ENCODE measurements around the gene MOV10L1.
"Not testable (repeated sequence)": the region's sequence is repeated elsewhere in the genome, so short reads cannot be mapped to it uniquely, and the experiment has no call there.

Gene MOV10L1

DNA sequence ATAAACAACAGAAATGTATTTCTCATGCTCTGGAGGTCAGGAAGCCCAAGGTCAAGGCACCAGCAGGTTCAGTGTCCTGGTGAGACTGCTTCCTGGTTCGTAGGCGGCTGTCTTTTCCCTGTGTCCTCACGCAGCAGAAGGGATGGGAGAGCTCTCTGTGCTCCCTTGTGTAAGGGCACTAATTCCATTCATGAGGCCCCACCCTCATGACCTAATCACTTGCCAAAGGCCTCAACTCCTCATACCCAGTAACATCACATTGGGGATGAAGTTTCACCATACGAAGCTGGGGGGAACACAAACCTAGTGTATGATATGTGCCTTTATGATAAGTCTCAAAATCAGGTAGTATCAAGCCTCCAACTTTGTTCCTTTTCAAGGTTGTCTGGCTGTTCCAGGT is 42.1 kb downstream of the MOV10L1 start:
- in situ Hi-C loops (cut with HindIII; ENCODE audit: low sequenced_read_pairs) = no loop called here

DNA sequence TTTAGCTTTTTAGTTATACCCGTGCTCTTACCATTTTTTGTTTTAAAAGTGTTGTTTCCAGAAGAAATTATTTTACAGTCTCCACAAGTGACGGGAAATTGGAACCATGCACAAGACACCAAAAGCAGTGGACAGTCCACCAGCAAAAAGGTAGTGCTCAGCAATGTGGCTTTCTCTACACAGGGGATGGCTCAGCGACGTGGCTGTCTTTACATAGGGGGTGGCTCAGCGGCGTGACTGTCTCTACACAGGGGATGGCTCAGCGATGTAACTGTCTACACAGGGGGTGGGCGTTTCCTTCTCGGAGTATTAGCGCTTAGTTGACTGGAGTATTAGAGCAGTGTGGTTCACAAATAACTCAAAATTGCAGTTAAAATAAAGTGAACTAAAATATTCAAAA is 44.7 kb downstream of the MOV10L1 start:
- in situ Hi-C loops (cut with HindIII; ENCODE audit: low sequenced_read_pairs) = no loop called here

DNA sequence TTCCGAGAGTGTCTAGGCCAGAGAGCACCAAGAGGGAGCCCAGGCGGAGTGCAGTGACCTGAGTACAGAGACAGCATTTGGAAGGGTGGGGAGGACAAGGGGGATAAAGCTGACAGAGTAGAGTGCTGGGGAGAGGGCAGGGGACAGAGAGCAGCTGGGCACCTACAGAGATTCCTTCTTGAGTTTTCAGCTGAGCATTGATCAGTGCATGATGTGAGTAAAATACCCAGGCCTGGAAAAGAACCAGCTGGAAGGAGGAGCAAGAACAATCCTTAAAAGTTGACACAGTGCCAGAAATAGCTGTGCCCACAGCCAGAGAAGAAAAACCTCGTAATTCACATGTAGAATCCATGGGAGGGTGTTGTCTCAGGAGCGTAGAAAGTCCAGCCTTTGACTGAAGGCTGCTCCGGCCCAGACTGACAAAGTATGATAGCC is 46.8 kb downstream of the MOV10L1 start:
- in situ Hi-C loops (cut with HindIII; ENCODE audit: low sequenced_read_pairs) = no loop called here

DNA sequence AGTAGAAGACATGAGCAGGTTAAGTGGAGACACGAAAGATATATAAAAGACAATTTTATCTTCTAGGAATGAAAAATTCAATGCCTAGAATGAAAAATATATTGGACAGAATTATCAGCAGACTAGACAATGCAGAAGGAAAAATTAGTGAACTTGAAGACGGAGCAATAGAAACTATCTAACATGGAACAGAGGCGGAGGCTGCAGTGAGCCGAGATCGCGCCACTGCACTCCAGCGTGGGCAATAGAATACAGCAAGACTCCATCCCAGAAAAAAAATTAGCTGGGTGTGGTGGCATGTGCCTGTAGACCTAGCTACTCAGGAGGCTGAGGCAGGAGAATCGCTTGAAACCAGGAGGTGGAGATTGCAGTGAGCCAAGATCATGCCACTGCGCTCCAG is 47.5 kb downstream of the MOV10L1 start:
- in situ Hi-C loops (cut with HindIII; ENCODE audit: low sequenced_read_pairs) = not testable (repeated sequence)

DNA sequence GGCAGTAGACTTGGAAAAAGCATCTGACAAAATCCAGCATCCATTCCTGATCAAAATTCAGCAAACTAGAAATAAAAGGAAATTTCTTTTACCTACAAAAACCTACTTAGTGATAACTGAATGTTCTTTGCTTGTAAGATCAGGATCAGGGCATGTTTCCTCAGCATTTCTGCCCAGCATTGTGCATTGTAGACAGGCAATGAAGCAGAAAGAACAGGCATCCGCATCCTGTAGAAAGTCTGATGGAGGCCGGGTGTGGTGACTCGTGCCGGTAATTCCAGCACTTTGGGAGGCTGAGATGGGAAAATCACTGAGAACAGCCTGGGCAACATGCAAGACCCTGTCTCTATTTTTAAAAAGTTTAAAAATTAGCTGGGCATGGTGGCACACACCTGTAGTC is 48.2 kb downstream of the MOV10L1 start:
- in situ Hi-C loops (cut with HindIII; ENCODE audit: low sequenced_read_pairs) = no loop called here

DNA sequence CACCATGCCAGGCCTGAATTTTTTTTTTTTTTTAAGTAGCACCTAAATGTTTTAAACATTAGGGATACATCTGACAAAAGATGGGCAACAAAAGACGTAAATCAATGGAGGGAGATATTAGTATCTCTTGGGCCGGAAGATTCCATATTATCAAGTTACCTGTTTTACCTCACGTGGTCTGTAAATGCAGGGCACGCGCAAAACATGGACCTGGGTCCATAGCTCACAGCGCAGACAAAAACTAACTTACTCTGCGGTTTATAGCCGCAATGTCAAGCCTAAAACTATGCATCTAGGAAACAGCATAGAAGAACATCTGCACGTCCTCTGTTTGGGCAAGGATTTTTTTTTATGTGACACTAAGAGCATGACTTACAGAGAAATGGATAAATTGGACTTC is 49.2 kb downstream of the MOV10L1 start:
- in situ Hi-C loops (cut with HindIII; ENCODE audit: low sequenced_read_pairs) = no loop called here

DNA sequence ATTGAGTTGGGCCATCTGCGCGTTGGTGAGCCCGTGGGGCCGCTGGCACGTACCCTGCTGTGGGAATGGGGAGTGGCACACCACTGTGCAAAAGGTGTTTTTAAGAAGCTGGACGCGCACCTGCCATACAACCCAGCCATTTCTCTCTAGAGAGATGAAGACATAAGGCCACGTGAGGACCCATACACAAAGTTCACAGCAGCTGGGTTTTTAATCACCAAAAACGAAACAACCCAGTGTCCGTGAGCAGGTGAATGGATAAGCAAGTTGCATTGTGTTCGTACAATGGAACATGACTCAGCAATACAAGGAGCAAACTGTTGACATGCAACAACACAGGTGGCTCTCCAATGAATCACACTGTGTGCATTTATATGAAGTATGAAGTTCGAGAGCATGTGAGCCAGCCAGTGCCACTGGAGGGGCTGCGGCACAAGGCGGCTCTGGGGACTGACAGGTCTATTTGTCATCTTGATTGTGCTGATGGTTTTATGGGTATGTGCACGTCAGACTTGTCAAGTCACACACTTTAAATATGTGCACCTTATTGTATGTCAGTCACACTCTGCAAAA is 50.1 kb downstream of the MOV10L1 start:
- in situ Hi-C loops (cut with HindIII; ENCODE audit: low sequenced_read_pairs) = no loop called here

DNA sequence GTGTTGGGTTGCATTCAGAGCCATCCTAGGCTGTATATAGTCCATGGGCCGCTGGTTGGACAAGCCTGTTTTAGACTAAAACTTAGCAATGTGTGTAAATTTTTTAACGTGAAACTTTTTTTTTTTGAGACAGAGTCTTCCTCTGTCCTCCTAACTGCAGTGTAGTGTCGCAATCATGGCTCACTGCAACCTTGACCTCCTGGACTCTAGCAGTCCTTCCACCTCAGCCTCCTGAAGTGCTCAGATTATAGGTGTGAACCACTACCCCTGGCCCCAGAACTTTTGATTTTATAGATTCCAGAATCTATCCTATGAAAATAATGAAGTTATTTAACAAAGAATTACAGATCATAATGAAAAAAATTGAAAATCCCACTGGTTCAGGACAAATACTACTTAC is 50.8 kb downstream of the MOV10L1 start:
- in situ Hi-C loops (cut with HindIII; ENCODE audit: low sequenced_read_pairs) = no loop called here

DNA sequence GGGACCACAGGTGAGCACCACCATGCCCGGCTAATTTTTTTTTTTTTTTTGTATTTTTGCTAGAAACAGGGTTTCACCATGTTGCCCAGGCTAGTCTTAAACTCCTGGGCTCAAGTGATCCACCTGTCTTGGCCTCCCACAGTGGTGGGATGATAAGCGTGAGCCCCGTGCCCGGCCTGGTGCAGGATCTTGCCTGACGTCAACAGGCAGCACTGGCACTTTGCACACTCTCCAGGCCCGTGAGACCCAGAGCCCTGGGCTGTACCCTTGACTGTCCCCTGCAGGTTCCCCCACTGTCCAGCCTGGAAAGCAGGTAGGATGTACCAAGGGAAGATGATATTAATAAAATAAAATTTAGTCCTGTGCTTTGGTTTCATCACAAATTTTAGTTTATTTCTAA is 51.7 kb downstream of the MOV10L1 start:
- in situ Hi-C loops (cut with HindIII; ENCODE audit: low sequenced_read_pairs) = no loop called here

DNA sequence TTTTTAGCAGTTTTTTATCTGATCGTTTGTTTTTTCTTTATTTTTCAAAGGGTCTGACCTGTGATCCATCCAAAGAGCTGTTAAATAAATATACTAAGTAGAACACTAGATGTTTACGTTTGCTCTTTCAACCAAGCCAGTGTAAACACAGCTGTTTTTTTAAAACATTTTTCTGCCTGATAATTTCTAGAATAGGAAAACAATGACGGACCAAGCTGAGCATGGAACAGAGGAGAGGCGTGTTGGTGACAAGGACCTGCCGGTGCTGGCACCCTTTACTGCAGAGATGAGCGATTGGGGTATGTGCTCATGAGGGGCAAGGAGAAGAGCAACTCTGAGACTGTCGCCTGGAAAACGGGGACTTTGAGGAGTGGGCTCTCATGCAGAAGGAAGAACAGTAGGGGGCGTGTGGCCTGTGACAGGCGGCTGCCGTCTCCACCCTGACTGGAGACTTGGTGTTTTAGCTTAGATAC is 52.1 kb downstream of the MOV10L1 start:
- in situ Hi-C loops (cut with HindIII; ENCODE audit: low sequenced_read_pairs) = no loop called here

DNA sequence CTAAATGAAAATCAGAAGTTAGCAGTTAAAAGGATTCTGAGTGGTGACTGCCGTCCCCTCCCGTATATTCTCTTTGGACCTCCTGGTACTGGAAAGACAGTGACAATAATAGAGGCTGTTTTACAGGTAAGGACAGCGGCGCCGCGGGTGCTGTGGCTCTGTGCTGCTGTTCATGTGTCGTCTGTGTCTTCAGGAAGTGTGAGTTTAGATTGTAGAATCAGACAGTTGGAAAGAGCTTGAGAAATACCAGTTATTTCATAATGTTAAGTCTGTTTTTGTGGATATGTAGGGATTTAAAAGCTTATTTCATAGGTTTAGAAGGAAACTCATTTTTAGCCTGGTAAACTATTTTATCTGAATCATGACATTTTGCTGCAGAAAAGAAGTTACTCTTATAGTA is 53.3 kb downstream of the MOV10L1 start:
- in situ Hi-C loops (cut with HindIII; ENCODE audit: low sequenced_read_pairs) = no loop called here

DNA sequence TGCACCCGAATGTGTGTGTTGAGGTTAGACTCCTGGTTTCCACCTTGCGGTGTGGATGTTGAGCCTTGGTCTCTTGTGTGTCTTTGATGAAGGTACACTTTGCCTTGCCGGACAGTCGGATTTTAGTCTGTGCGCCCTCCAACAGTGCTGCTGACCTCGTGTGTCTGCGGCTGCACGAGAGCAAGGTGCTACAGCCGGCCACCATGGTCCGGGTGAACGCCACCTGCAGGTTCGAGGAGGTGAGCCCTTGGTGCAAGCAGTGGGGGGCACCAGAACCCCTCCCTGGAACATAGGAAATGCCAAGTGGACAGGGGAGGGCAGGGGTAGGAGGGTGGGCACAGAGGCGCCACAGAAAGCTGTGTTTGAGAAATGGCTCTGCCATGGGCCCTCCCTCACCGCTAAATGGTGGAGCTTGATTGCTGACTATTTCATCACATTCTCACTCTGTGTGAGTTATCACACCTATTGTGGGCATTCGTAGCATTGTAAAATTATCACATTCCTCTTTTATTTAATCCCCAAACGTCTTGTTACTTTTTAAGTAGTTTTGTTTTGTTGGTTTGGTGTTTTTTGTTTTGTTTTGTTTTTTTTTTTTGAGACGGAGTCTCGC is 54.3 kb downstream of the MOV10L1 start:
- in situ Hi-C loops (cut with HindIII; ENCODE audit: low sequenced_read_pairs) = no loop called here

DNA sequence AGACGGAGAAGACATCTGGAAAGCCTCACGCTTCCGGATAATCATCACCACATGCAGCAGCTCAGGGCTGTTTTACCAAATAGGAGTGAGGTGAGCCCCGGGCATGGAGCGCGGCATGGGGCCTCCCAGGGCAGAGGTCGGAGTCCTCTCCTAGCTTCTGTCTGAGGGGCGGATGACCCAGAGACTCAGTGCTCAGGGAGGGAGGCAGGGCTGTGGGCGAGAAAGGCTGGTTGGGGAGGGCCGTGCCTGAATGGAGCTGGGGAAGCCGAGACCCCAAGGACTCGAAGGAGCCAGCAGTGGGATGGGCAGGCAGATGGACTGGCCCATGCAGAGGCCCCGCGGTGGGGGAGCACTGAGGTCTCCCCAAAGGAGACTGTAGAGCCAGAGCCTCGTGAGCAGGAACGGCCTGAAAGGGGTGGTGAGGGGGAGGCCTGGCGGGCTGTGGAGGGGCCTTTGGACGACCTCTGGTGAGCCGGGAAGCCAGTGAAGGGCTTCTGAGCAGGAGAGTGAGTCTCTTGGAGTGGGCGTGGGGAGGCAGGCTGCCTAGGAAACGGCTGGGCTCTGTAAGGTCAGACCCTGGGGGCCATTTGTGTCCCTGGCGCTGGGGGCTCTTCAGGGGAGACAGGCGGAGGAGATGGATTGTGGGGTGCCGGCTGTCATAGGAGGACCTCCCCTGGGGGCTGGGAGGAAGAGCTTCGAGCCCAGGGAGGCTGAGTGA is 56.1 kb downstream of the MOV10L1 start:
- in situ Hi-C loops (cut with HindIII; ENCODE audit: low sequenced_read_pairs) = no loop called here

DNA sequence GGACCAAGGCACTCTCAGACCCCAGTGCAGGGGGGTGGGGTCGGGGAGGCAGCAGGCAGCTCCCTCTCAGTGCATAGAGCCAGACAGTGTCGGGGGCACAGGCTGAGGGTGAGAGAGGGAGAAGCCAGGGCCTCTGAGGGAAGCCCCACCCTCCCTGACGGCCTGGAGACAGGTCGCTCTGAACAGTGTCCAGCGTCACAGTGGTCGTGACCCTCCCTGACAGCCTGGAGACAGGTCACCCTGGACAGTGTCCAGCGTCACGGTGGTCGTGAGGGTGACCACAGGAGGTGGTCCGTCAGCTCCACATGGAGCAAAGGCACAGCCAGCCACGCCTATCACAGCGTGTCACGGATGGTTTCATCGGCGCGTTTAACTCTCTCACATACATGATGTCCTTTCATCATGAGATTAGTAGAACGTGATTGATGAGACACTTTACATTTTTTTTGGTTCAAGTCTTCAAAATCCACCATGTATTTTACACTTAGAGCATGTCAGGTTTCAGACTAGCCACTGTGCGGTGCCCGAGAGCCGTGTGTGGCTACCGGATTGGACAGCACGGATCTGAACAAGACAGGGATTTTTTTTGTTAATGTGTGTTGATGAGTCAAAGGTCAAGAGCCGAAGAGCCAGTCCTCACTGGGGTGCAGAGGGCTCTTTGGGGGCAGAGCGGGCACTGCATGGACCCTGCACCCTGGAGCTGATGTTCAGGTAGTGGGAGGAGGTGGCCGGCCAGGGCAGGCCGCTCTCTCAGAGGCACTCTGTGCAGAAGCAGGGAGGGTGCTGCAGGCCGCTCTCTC is 56.8 kb downstream of the MOV10L1 start:
- in situ Hi-C loops (cut with HindIII; ENCODE audit: low sequenced_read_pairs) = no loop called here

DNA sequence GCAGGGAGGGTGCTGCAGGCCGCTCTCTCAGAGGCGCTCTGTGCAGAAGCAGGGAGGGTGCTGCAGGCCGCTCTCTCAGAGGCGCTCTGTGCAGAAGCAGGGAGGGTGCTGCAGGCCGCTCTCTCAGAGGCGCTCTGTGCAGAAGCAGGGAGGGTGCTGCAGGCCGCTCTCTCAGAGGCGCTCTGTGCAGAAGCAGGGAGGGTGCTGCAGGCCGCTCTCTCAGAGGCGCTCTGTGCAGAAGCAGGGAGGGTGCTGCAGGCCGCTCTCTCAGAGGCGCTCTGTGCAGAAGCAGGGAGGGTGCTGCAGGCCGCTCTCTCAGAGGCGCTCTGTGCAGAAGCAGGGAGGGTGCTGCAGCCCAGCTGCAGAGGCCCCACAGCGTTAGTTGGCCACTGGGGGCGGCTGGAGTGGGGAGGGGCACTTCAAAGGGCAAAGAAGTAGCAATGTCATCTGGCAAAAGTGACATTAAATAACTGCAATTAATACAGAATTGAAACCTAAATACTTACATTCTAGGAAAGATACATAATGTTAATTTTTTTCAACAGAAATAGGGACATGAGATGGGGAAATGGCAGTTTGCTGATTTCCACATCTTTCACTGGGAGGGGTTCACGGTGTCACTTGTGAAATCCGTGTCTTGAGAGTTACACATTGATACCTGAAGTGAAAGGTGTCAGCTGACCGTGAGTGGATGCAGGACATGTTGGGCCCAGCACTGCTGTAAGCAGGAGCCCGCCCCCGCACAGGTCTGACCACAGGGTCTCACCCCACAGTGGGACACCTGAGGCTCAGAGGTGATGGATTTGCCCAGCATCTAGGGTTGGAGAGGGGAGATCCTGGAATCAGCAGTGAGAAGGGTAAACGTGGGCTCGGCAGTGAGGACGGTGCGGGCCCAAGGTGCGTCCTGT is 57.7 kb downstream of the MOV10L1 start:
- in situ Hi-C loops (cut with HindIII; ENCODE audit: low sequenced_read_pairs) = not testable (repeated sequence)

DNA sequence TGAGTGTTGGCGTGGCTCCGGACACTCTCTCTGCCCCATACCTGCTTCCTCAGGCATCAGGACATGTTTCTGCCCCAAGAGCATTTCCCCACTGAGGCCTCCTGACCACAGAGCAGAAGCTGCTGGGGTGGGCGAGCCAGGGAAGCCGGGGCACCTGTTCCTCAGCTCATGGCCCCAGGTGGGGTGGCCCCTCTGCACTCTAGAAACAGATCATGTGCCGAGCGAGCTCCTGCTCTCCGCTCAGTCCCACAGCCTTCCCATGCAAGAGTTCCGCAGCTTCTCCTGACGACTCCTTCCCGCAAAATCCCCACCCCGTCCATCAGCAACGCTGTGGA is 58.3 kb downstream of the MOV10L1 start:
- in situ Hi-C loops (cut with HindIII; ENCODE audit: low sequenced_read_pairs) = no loop called here

DNA sequence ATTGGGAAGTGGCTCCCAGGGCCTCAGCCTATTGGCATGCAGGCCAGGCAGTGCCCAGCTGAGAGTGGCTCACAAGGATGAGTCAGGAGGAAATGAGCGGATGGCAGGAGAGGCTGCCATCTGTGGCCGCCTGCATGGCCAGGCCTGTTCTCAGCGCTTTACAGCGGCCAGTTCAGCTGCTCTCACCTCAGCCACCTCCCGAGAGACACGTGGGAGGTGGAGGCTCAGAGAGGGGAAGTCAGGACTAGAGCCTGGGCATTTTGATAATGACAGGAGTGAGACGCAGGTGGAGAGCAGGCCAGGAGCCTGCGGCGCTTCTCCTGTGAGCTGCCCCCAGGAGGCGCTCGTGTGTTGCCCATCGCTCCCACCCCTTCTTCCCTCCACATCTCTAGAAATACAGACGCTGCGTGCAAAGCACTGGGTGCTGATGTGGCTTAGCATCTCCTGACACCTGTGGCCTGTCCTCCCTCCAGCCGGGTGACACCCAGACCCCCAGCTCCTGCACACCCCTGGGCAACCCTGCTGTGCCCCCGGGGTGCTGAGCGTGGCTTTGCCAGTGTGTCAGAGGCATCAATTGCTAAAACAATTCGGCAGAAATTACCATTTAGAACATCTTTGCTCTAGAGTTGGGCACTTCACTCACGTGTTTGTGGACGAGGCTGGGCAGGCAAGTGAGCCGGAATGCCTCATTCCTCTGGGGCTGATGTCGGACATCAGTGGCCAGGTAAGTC is 59.4 kb downstream of the MOV10L1 start:
- in situ Hi-C loops (cut with HindIII; ENCODE audit: low sequenced_read_pairs) = no loop called here

DNA sequence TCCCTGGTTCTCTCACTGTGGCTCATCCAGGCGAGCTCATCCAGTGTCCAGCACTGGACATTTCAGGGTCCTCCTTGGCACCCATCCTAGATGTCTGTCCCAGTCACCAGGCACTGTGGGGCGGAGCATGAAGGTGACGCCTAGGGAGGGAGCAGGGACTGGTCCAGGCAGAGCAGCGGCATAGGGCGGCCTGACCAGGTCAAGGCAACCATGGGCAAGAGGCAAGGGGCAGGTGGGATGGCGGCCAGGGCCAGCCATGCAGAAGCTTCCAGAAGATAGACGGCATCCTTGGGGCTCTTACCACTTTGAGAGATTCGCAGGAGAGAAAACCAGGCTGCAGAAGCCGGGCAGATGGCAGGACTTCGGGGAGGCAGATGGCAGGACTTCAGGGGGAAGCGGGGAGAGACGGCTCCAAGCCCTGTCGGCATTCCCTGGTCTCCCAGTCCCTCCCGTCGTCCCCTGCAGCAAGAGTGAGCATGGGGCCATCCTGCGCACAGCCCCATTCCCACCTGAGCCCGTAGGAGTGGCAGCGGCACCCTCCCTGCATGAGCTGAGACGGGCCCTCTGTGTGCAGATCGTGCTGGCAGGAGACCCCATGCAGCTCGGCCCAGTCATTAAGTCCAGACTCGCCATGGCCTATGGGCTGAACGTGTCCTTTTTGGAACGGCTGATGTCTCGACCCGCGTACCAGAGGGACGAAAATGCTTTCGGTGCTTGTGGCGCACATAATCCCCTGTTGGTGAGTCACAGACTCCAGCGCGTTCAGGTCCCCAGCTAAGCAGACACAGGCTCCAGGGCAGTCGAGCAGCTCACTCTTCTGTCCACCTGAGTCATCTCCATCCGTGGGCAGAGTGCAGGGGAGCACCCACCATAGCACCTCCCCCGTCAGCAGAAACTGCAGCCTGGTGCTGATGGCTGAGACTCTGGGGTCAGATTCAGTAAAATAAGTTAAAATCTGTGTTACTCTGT is 60.6 kb downstream of the MOV10L1 start:
- in situ Hi-C loops (cut with HindIII; ENCODE audit: low sequenced_read_pairs) = no loop called here

Measured in DLD1 (cell line).